Astrocyte (in vitro differentiated cells and primary cell): ENCODE measurements around the gene SPINK4.

Experiments
- EZH2 ChIP-seq: IDR thresholded peaks from 2 replicates; pipeline ENCODE4 v1.6.1; 2012; ENCODE audit warnings: mild to moderate bottlenecking, low read length, inconsistent platforms; ENCODE audit not compliant: insufficient read depth
- TF ChIP-seq, protein P1 (sequence below): IDR thresholded peaks from 2 replicates; pipeline ENCODE4 v1.5.1; 2011; ENCODE audit warnings: low read depth, mild to moderate bottlenecking, inconsistent platforms, low read length, moderate library complexity; ENCODE audit not compliant: insufficient read depth

GRCh38 chr9:33255471-33255870, 15.5 kb downstream of the SPINK4 start:
- no peak for TF ChIP-seq EZH2
- TF ChIP-seq, protein P1, sequence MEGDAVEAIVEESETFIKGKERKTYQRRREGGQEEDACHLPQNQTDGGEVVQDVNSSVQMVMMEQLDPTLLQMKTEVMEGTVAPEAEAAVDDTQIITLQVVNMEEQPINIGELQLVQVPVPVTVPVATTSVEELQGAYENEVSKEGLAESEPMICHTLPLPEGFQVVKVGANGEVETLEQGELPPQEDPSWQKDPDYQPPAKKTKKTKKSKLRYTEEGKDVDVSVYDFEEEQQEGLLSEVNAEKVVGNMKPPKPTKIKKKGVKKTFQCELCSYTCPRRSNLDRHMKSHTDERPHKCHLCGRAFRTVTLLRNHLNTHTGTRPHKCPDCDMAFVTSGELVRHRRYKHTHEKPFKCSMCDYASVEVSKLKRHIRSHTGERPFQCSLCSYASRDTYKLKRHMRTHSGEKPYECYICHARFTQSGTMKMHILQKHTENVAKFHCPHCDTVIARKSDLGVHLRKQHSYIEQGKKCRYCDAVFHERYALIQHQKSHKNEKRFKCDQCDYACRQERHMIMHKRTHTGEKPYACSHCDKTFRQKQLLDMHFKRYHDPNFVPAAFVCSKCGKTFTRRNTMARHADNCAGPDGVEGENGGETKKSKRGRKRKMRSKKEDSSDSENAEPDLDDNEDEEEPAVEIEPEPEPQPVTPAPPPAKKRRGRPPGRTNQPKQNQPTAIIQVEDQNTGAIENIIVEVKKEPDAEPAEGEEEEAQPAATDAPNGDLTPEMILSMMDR: no peak
